HuH-7 (cell line): ENCODE data around the gene CNNM1.

Source experiments
- DNase-seq: peaks from one replicate; pipeline ENCODE4 v3.0.0; 2011; ENCODE audit warnings: low spot score

Gene CNNM1

DNA sequence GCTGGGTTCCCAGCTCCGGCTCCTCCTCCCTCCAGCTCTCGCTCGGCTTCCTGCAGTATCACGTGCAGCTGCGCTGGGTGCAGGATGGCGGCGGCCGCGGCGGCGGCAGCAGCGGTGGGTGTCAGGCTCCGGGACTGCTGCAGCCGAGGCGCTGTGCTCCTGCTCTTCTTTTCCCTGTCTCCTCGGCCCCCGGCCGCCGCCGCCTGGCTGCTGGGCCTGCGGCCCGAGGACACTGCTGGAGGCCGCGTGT, at the start of gene CNNM1:
CNNM1 (plus strand) TSS at position 53 of the 250 bp plus-strand sequence; CDS start at position 85, 32 bp downstream.
- peak; percentile 71 for DNase-seq

DNA sequence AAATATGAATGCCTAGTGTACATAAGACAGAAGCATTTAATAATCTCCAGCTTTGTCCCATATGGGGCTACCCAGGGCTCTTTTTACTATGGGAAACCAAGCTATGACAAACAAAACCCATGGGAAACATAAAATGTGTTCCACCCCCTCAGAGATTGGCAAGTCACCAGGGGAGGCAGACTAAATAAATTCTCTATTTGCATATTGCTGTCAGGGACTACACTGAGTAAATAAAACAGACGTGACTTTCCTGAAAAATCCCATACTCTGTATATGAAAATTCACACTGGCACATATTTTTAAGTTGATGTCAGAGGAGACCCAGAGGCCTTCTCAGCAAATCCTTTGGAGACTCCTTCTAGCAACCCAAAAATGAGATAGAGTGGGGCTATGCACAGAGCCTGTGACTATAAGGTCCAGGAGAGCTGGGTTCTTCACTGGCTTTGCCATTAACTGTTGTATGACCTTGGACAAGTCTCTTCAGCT, 49.5 kb upstream of the CNNM1 start:
- DNase-seq: no peak

DNA sequence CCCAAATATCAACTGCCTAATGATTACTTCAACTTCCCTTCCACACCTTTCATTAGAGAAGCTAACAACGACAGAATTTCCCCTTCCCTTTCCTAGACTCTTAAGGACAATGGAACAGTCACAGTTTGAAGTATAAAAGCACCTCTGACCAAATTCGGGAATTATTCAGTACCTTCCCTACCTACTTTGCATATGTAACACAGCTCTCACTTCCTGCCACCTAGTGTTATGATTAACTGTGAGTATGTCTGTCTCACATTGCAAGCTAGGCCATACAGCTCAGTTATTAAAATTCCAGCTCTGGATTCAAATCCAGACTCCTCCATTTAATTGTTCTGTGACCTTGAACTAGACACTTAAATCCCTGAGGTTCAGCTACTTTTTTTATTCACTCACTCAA, 48.7 kb upstream of the CNNM1 start:
- no peak for DNase-seq

DNA sequence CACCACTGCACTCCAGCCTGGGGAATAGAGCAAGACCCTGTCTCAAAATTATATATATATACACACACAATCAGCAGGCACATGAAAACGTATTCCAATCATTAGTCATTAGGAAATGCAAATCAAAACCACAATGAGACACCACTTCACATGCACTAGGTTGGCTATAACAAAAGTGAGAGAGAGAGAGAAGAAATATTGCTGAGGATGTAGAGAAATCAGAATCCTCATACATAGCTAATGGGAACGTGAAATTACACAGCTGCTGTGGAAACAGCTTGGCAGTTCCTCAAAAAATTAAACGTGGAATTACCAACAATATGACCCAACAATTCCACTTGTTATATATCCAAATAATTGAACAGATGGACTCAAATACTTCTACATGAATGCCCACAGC, 43.3 kb upstream of the CNNM1 start:
- no peak for DNase-seq

DNA sequence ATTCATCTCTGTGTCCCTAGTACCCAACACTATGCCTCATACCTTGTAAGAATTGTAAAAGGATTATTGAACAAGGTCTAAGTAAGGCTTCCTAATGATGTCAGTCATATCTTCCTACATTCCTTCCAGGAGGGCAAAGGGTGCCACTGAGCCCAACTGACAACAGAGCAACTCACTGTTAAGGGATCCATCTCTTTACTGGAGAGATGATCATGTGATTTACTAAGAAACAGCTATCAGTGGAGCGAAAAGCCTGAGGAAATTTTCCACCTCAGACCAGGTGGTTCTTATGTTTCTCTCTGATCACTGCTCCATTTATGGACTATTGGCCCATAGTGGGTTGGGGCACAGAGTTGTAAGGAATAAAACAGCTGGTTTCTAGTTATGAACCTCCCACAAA, 38.9 kb upstream of the CNNM1 start:
- DNase-seq: no peak

DNA sequence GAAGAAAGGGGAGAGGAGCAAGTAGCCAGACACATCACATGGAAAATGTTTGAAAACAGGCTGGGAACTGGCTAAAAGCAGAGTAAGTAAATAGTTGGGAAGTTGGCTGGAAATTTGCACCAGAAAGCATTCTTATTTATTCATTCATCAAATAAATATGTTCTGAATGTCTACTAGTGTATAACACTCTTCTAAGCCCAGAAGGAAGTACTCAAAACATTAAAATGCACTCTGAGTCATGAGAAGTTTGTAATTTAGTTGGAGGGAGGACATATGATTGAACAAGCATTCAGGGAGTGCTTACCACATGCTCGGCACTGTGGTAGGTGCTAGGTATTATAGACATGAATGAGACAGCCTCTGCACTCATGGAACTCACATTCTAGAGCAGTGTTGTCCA, 37.0 kb upstream of the CNNM1 start:
- no peak for DNase-seq

DNA sequence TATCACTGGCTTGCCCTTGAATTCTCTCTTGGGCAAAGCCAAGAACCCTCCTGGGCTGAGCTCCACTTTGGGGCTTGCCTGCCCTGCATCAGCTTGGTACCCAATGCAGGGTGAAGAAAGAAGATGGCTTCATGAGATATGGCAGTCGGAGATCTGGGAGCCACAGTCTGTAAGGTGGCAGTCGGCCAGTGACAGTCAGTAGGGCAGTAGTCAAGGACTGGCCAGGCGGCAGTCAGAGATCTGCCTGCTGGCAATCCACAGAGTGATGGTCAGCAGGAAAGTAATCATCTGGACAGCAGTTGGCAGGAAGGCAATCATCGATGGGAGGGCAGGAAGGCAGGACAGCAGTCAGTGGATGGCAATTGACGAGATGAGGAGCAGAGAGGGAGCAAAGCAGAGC, 32.6 kb upstream of the CNNM1 start:
- DNase-seq: no peak

DNA sequence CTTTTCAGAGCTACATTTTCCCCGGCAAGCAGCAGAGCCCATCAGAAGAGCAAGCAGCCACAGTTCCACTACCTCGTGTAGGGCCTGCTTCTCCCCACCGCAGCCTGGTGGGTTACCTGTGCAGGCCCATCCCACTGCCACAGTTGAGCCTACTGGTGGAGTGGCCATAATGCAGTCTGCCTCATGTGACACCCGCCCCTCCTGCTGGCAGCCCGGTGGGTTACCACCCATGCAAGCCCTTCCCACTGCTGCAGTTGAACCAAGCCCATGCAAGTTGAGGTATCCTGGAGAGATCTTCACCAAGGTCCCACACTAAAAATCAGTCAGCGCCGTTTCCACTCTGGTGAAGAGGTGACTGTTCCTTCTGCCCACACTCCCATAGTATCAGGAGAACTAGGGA, 32.1 kb upstream of the CNNM1 start:
- peak; percentile 40 for DNase-seq

DNA sequence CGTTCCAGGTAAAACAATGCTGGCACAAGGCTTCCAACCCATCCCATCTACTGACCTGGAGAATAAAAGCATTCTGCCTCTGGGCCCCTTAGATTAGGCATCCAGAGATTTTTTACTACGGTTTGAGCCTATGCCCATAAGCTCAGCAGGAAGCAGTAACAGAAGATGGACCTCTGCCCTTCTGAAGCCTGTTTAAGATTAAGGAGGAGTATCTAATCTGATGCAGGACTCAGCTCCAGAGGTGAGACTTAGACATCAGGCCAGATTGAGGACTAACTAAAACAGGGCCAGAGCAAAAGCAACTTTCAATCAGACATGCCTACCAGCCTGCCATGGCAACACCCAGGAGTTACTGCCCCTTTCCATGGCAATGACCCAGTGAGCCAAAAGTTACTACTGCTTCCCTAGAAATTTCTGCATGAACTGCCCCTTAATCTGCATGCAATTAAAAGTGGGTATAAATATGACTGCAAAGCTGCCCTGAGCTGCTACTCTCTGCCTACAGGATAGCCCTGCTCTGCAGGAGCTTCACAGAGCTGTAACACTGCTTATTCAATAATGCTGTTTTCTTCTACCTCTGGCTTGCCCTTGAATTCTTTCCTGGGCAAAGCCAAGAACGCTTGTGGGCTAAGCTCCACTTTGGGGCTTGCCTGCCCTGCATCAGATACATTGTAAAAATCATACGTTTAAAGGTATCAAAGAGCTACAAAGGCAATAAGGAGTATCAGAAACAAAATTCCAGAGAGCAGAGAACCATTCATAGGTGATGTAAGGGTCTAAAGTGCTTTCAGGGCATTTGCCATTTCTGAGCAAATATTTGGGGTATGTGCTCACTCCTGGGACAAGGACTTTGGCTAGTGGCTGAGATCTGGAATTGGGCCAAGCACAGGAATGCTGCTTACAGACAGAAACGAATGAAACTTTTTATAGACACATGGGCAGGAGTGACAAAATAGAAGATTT, 25.0 kb upstream of the CNNM1 start:
- peak; percentile 48 for DNase-seq

DNA sequence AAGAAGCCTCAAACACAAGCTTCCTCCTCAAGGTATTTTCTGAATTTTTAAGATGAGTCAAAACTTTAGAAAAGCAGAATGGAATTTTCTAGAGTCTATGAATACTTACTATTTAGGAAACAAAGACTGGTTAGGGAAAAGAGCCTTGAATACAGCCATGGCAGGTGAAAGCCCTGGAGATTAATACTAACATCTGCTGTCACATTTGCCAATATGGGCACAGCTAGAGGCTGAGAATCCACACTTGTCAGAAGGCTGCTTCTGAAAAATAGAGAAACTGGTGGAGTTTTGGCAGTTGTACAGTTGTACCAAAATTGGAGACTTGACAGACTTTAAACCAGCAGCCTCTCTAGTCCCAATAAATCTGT, 24.3 kb upstream of the CNNM1 start:
- DNase-seq: no peak

DNA sequence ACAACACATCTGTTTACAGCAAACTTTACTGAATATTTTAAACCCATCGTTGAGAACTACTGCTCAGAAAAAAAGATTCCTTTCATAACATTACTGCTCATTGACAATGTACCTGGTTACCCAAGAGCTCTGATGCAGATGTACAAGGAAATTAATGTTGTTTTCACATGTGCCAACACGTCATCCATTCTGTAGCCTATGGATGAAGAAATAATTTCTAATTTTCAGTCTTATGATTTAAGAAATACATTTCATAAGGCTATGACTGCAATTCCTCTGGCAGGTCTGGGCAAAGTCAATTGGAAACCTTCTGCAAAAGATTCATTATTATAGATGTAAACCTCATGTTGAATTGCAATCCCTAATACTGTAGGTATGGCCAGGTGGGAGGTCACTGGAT, 16.7 kb upstream of the CNNM1 start:
- no peak for DNase-seq

DNA sequence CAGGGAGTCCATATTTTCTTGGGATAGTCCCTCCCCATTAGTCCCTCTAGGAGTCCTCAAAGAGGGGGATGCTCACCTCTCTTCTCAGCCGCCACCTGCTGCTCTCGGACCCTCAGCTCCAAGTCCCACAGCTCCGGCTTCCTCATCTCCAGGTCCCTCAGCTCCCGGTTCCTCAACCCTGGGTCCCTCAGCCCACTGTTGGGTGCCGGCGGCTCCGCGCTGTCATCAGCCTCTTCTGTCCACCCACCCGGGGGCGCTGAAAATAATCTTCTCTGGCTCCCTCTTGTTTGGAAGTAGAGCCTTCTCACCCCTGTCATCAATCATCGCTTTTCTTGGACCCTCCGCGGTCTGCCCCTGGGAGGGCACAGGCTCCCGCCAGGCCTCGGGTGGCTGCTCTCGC, 13.3 kb upstream of the CNNM1 start:
- no peak for DNase-seq

DNA sequence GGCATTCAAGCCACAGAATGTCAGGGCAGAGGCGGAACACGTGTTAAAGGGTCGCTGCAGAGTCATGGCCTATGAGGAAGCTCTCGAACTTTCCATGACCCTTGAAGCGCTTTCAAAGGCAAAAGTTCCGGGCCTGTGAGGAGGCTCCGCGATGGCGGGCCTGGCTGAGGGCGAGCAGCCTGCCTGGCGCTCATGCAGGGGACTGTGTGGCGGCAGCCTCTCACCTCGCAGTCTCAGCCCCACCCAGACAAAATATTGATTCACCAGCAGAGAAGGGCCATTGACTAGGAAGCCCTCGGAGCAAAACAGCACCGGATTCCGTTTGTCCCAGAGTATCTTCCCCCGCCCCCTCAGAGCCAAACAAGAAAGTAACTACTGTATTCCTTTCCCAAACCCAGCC, 12.8 kb upstream of the CNNM1 start:
- DNase-seq: no peak

DNA sequence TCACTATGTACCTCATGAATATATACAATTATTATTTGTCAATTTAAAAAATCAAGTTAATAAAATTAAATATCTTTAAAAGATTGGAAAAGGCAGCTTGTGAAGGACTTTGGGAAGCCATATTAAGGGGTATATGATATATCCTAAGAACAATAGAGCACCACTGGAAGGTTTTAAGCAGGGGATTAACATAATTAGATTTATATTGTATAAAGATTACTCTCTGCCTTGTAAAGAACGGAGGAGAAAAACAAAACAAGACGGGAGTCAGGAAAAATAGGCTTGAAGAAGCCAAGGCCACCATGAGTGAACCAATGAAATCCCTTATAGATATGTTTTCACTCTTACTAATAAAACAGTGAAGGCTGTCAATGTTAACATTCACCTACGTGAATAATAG, 11.1 kb upstream of the CNNM1 start:
- DNase-seq: no peak

DNA sequence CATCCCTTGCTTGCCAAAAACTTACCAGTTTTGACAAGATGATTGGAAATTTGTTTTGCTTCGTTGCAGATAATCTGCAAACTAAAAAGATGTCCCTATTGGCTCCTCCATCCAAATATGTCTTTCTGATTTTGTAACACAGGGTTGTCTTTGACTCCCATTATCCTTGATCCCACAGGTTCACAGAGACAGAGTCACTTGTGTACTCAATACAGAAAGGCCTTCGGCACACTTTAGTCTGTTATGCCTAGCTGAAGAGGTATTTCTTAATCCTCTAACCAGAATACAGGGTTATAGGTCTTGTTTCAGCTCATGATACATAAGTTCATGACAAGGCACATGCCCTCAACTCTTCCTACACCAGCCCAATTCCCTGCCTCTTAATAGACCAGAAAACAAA, 10.7 kb upstream of the CNNM1 start:
- no peak for DNase-seq

DNA sequence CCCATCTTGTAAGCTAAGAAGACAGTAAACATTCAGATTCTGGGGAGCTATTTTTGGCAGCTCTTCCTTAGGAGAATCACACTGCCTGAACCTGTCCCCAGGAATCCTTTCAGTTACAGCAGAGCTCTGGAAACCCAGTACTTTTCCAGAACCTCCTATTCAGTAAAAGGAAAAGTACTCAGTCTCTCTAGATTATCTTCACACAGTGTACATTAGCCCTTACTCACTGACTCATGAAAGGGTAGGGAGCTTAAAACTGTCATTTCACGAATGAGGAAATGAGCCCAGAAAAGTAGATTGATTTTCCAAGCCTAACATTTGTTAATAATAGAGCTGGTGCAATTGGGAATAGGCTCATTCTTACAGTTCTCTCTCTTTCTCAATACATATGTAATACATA, 3.9 kb upstream of the CNNM1 start:
- peak; percentile 61 for DNase-seq

DNA sequence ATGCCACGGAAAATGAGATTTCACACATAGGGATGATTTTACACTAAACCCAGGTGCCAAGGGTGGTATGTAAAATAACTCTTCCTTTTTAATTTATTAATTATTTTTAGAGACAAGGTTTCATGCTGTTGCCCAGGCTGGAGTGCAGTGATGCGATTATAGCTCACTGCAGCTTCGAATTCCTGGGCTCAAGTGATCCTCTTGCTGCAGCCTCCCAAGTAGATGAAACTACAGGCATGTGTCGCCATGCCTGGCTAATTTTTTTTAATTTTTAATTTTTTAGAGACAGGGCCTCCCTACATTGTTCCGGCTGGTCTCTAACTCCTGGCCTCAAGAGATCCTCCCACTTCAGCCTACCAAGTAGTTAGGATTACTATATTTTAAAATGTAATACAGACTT, 2.3 kb upstream of the CNNM1 start:
- no peak for DNase-seq

DNA sequence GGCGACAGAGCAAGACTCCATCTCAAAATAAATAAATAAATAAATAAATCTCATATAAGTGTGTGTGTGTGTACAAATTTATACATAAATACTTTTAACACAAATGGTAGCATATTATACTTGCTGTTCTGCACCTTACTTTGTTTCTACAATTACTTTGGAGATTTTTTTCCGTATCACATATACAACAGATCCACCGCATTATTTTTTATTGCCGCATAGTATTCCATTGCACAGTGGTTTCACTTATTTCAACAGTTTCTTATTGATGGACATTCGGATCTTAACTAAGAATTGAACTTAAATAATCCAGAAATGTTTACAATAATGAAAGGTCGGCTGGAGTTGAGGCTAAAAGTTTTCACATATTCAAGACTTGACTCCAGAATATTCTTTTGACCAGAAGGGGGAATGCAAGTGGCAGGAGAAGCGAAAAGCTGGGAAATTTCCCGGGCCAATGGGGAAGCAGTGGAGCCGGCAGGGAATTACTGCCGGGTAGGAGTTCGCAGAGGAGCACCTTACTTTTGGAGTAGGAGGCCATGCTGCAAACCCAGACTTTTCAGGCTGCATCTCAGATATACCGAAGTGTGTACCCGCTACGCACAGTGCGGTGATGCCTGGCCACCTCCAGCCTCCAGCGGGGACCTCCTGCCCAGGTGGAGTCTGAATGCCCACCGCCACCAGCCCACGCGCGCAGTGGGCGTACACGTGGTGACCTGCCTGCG, 415 bp upstream of the CNNM1 start:
- peak; percentile 53 for DNase-seq

DNA sequence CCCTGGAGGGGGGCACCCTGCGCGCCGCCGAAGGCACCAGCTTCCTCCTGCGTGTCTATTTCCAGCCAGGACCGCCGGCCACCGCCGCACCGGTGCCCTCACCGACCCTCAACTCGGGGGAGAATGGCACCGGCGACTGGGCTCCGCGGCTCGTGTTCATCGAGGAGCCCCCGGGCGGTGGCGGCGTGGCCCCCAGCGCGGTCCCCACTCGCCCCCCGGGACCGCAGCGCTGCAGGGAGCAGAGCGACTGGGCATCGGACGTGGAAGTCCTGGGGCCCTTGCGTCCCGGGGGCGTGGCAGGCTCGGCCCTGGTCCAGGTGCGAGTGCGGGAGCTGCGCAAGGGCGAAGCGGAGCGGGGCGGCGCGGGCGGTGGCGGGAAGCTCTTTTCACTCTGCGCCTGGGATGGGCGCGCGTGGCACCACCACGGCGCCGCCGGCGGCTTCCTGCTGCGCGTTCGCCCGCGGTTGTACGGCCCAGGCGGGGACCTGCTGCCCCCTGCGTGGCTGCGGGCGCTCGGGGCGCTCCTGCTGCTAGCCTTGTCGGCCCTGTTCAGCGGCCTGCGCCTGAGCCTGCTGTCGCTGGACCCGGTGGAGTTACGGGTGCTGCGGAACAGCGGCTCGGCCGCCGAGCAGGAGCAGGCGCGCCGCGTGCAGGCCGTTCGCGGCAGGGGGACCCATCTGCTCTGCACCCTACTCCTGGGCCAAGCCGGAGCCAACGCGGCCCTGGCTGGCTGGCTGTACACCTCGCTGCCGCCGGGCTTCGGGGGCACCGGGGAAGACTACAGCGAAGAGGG, 594 bp downstream of the CNNM1 start:
- DNase-seq: peak; percentile 33

DNA sequence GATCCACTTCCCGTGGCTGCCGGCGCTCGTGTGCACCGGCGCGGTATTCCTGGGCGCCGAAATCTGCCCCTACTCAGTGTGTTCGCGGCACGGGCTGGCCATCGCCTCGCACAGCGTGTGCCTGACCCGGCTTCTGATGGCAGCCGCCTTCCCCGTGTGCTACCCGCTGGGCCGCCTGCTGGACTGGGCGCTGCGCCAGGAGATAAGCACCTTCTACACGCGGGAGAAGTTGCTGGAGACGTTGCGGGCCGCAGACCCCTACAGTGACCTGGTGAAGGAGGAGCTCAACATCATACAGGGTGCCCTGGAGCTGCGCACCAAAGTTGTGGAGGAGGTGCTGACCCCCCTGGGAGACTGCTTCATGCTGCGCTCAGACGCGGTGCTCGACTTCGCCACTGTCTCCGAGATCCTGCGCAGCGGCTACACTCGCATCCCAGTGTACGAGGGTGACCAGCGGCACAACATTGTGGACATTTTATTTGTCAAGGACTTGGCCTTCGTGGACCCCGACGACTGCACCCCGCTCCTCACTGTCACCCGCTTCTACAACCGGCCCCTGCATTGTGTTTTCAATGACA, 1.3 kb downstream of the CNNM1 start:
- DNase-seq: no peak

DNA sequence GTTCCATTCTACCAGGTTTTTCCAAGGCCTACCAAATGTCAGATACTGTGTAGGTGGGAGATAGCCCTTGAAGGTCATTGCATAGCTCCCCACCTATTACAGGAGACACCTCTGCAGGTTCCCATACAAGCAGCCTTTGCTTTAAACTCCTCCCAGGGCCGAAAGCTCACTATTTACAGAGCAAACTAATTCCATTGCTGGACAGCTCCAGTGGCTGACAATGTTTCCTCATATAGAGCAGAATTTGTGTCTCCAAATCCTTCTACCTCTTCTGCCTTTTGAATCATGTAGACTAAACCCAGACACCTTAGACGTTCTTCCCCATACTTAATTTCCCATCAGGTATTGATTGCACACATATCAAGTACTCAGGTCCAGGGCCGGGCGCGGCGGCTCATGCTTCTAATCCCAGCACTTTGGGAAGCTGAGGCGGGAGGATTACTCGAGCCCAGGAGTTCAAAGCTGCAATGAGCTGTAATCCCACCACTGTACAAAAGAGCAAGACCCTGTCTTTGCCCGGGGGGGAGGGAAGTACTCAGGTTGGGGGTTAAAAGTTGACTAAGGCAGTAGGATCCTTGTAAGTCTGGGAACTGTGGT, 2.1 kb downstream of the CNNM1 start:
- peak; percentile 25 for DNase-seq

DNA sequence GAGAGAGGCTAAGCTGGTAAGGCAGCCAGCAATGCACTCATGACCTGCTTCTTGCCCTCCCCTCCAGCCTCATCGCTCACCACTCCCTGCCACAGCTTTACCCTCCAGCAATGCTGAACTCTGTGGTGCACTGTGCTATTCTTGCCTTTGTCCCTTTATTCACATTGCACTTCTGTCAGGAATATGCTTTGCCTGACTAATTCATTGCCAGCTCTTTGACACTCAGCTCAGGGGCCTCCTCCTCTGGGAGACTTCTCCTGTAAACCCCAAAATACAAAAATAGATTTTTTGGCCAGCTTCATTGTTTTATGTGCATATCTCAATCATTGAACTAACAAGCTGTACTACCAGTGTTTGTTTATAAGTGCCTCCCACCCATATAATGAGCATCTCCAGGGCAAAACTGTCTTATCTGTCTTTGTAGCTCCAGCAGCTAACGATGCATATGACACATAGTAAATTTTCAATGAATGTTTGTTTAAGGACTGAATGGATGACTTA, 8.2 kb downstream of the CNNM1 start:
- no peak for DNase-seq
